Caco-2 (cell line): ENCODE results near the gene PLAU. TPM values are rescaled to one million over a fixed set of nuclear protein-coding genes. Genes with fewer than 3 reads are reported as not detected.

Source experiments
- BruUV-seq: library from RNA; stranded (reverse); fragments of 400-500 nt; replicated peaks from 2 replicates; lab custom pipeline; 2021; lab: Mats Ljungman, UMichigan
- CTCF ChIA-PET: fragments of 300-600 bp; sonication (Branson Sonifier 250); formaldehyde crosslinking; loops from one replicate; lab custom pipeline; 2022; ENCODE audit warnings: antibody characterized with exemption; lab: Charles Lee
- POLR2A ChIA-PET: fragments of 300-600 bp; sonication (Branson Sonifier 250); formaldehyde crosslinking; loops from one replicate; lab custom pipeline; 2022; ENCODE audit warnings: antibody characterized with exemption; lab: Charles Lee
- DNase-seq, 2 experiments: peaks; one replicate each; pipeline versions ENCODE4 v3.0.0 to v3.0.0-alpha.2; 2020 to 2022
- H3K27me3 ChIP-seq: replicated peaks from 2 replicates; pipeline ENCODE4 v1.6.0; 2011; ENCODE audit warnings: low read length; ENCODE audit not compliant: control insufficient read depth, insufficient read depth
- H3K36me3 ChIP-seq: 2 replicates; pipeline ENCODE4 v1.5.1; 2011; ENCODE audit warnings: low read length; ENCODE audit not compliant: control insufficient read depth, insufficient read depth
- H3K4me1 ChIP-seq: fragments of 250-450 bp; sonication (Bioruptor Pico); 2 replicates; pipeline ENCODE4 v1.5.1; 2020; ENCODE audit warnings: mild to moderate bottlenecking
- H3K4me3 ChIP-seq: 2 replicates; pipeline ENCODE4 v1.5.1; 2011; ENCODE audit warnings: low read depth, mild to moderate bottlenecking, control low read depth, low read length
- H3K9me3 ChIP-seq: fragments of 250-450 bp; sonication (Bioruptor Pico); 2 replicates; pipeline ENCODE4 v1.5.1; 2020; ENCODE audit warnings: mild to moderate bottlenecking, moderate library complexity
- H3K27ac Mint-ChIP-seq: one replicate; pipeline ENCODE4 v1.8.0; 2022; ENCODE audit warnings: mixed read lengths; ENCODE audit not compliant: unreplicated experiment
- H3K27me3 Mint-ChIP-seq: one replicate; pipeline ENCODE4 v1.8.0; 2022; ENCODE audit warnings: mixed read lengths; ENCODE audit not compliant: insufficient read depth, unreplicated experiment
- H3K36me3 Mint-ChIP-seq: one replicate; pipeline ENCODE4 v1.8.0; 2022; ENCODE audit warnings: mild to moderate bottlenecking, mixed read lengths; ENCODE audit not compliant: insufficient read depth, unreplicated experiment
- H3K4me1 Mint-ChIP-seq: one replicate; pipeline ENCODE4 v1.8.0; 2022; ENCODE audit warnings: low read depth, mixed read lengths; ENCODE audit not compliant: unreplicated experiment
- H3K4me3 Mint-ChIP-seq: one replicate; pipeline ENCODE4 v1.8.0; 2022; ENCODE audit warnings: mild to moderate bottlenecking, moderate library complexity, mixed read lengths; ENCODE audit not compliant: unreplicated experiment
- H3K9me3 Mint-ChIP-seq: one replicate; pipeline ENCODE4 v1.8.0; 2022; ENCODE audit warnings: mixed read lengths; ENCODE audit not compliant: unreplicated experiment
- CTCF ChIP-seq, 2 experiments: fragments of 200-600 bp in 1 of 2; IDR thresholded peaks; 1 replicate in 1 of 2; 2 replicates in 1 of 2; pipeline versions ENCODE4 v1.5.1 to v1.8.0; 2011 to 2022; ENCODE audit warnings: antibody characterized with exemption in 1 of 2, control low read depth in 1 of 2, inconsistent platforms in 1 of 2, low read depth in 1 of 2, low read length in 1 of 2, mild to moderate bottlenecking in 1 of 2, moderate library complexity in 1 of 2; ENCODE audit not compliant: insufficient read depth in 1 of 2, severe bottlenecking in 1 of 2, unreplicated experiment in 1 of 2
- intact Hi-C: fragments of 100-400 bp; cut with micrococcal nuclease; formaldehyde crosslinking; loops from one replicate; pipeline ENCODE4 v1.10.0; 2022; ENCODE audit not compliant: unreplicated experiment
- total RNA-seq: library from RNA; stranded (reverse); gene quantifications from 2 replicates; pipeline ENCODE4 v1.2.3, GENCODE V29; 2022

The PLAU gene
- total RNA-seq, 1 experiment from 2014 or later = 1.2 TPM

- BruUV-seq = no TSS peak
- no peak for DNase-seq
- TF ChIP-seq CTCF (IDR thresholded peaks at IDR 0.05; ENCODE audit: insufficient read depth in 1 of 2, low read depth in 1 of 2, low read length in 1 of 2, severe bottlenecking in 1 of 2, unreplicated experiment in 1 of 2) = no peak
- Mint-ChIP-seq H3K27ac (no peak overlapping the region), H3K27me3 (no peaks in the 10 kb centered on the region), H3K4me3 (no peak overlapping the region), H3K4me1 (no peaks in the 10 kb centered on the region), H3K36me3 (no peaks in the 10 kb centered on the region), H3K9me3 (no peaks in the 10 kb centered on the region)
- no peaks in the 10 kb centered on the region; the same call in 1 of the 2 replicates for H3K9me3 ChIP-seq
- no peaks in the 10 kb centered on the region for H3K4me1 ChIP-seq
- CTCF ChIA-PET = interaction anchor here (1.0 kb wide), 1 partner anchor 9 kb away, joined by 4 read pairs; no protein-coding TSS in a partner anchor
- POLR2A ChIA-PET = interaction anchor here (0.8 kb wide), 1 partner anchor 55 kb away, joined by 3 read pairs; no protein-coding TSS in a partner anchor
- H3K4me3 ChIP-seq = no peak overlapping the region
- H3K27me3 ChIP-seq = no peaks in the 10 kb centered on the region
- intact Hi-C loops = no loop called here
- H3K36me3 ChIP-seq = no peaks in the 10 kb centered on the region
These were observed 33.6 kb downstream of the PLAU start for GRCh38 chr10:73944356-73945100.

- Histone ChIP-seq H3K27me3 (no peaks in the 10 kb centered on the region), H3K36me3 (no peaks in the 10 kb centered on the region), H3K9me3 (no peaks in the 10 kb centered on the region; the same call in 1 of the 2 replicates), H3K4me1 (no peaks in the 10 kb centered on the region), H3K4me3 (no peak overlapping the region)
- POLR2A ChIA-PET = no interaction called here
- no peak for DNase-seq
- Mint-ChIP-seq H3K4me3 (no peak overlapping the region), H3K27me3 (no peaks in the 10 kb centered on the region), H3K9me3 (no peaks in the 10 kb centered on the region), H3K36me3 (no peaks in the 10 kb centered on the region), H3K27ac (no peak overlapping the region), H3K4me1 (no peaks in the 10 kb centered on the region)
- intact Hi-C loops = no loop called here
- TF ChIP-seq CTCF (IDR thresholded peaks at IDR 0.05; ENCODE audit: insufficient read depth in 1 of 2, low read depth in 1 of 2, low read length in 1 of 2, severe bottlenecking in 1 of 2, unreplicated experiment in 1 of 2) = no peak
- BruUV-seq = no TSS peak
- CTCF ChIA-PET = interaction anchor here (0.9 kb wide), 1 partner anchor 127 kb away, joined by 3 read pairs; no protein-coding TSS in a partner anchor
These were observed 35.6 kb downstream of the PLAU start for GRCh38 chr10:73946253-73947145.

GRCh38 chr10:73948947-73949633 is 38.2 kb downstream of the PLAU start:
- Mint-ChIP-seq H3K4me1 (no peaks in the 10 kb centered on the region), H3K9me3 (no peaks in the 10 kb centered on the region), H3K36me3 (no peaks in the 10 kb centered on the region), H3K27ac (no peak overlapping the region), H3K27me3 (no peaks in the 10 kb centered on the region), H3K4me3 (no peak overlapping the region)
- ChIA-PET POLR2A (no interaction called here), CTCF (no interaction called here)
- Histone ChIP-seq H3K9me3 (no peaks in the 10 kb centered on the region; the same call in 1 of the 2 replicates), H3K4me3 (no peak overlapping the region), H3K36me3 (no peaks in the 10 kb centered on the region), H3K27me3 (no peaks in the 10 kb centered on the region), H3K4me1 (no peaks in the 10 kb centered on the region)
- TF ChIP-seq CTCF (IDR thresholded peaks at IDR 0.05; ENCODE audit: insufficient read depth in 1 of 2, low read depth in 1 of 2, low read length in 1 of 2, severe bottlenecking in 1 of 2, unreplicated experiment in 1 of 2) = no peak
- BruUV-seq = no TSS peak
- intact Hi-C loops = no loop called here
- DNase-seq = no peak
